Brain pericyte (primary cell): ENCODE data around the gene EYS.

Experiments
- DNase-seq: peaks from one replicate; pipeline ENCODE4 v3.0.0-alpha.2; 2012; ENCODE audit warnings: low read depth, low spot score

The EYS gene

GRCh38 chr6:64724091-64724490, 982.9 kb downstream of the EYS start:
- no peak for DNase-seq

GRCh38 chr6:64723327-64724058, 983.5 kb downstream of the EYS start:
- DNase-seq = no peak

GRCh38 chr6:64721865-64722264, 985.2 kb downstream of the EYS start:
- DNase-seq = no peak

- DNase-seq = no peak
Observed at GRCh38 chr6:64717281-64717680, 989.7 kb downstream of the EYS start.

GRCh38 chr6:64715624-64716023, 991.4 kb downstream of the EYS start:
- no peak for DNase-seq

- DNase-seq = no peak
Observed at GRCh38 chr6:64714073-64714472, 993.0 kb downstream of the EYS start.

- DNase-seq = no peak
Observed at GRCh38 chr6:64713175-64713574, 993.9 kb downstream of the EYS start.

- no peak for DNase-seq
Observed at GRCh38 chr6:64712606-64713005, 994.4 kb downstream of the EYS start.

- DNase-seq = no peak
Observed at GRCh38 chr6:64703922-64704321, 1003.1 kb downstream of the EYS start.

- no peak for DNase-seq
Observed at GRCh38 chr6:64696053-64696452, 1011.0 kb downstream of the EYS start.

GRCh38 chr6:64694356-64694755, 1012.7 kb downstream of the EYS start:
- DNase-seq = no peak

- no peak for DNase-seq
Observed at GRCh38 chr6:64691064-64691463, 1016.0 kb downstream of the EYS start.

GRCh38 chr6:64685401-64685800, 1021.6 kb downstream of the EYS start:
- no peak for DNase-seq

- DNase-seq = no peak
Observed at GRCh38 chr6:64683682-64684081, 1023.3 kb downstream of the EYS start.

GRCh38 chr6:64681416-64682160, 1025.4 kb downstream of the EYS start:
- no peak for DNase-seq

- no peak for DNase-seq
Observed at GRCh38 chr6:64680446-64680845, 1026.6 kb downstream of the EYS start.

- DNase-seq = no peak
Observed at GRCh38 chr6:64679416-64679815, 1027.6 kb downstream of the EYS start.

GRCh38 chr6:64672651-64673050, 1034.4 kb downstream of the EYS start:
- no peak for DNase-seq

- no peak for DNase-seq
Observed at GRCh38 chr6:64672131-64672530, 1034.9 kb downstream of the EYS start.

- DNase-seq = no peak
Observed at GRCh38 chr6:64665137-64665536, 1041.9 kb downstream of the EYS start.

- no peak for DNase-seq
Observed at GRCh38 chr6:64664480-64664879, 1042.5 kb downstream of the EYS start.

GRCh38 chr6:64644024-64644423, 1063.0 kb downstream of the EYS start:
- no peak for DNase-seq

- DNase-seq = no peak
Observed at GRCh38 chr6:64630901-64631300, 1076.1 kb downstream of the EYS start.
